WTC11 (cell line): ENCODE measurements around the gene EEFSEC.

Experiments used
- CREB1 ChIP-seq: sonication (generic); formaldehyde crosslinking; IDR thresholded peaks from 2 replicates; pipeline ENCODE4 v1.8.0; 2023; ENCODE audit warnings: mild to moderate bottlenecking, missing genetic modification reagents
- FOXK1 ChIP-seq: sonication (generic); formaldehyde crosslinking; IDR thresholded peaks from 2 replicates; pipeline ENCODE4 v1.8.0; 2022; ENCODE audit warnings: mild to moderate bottlenecking, moderate library complexity, missing genetic modification reagents
- TF ChIP-seq, protein P1 (sequence below): fragments of 200-600 bp; IDR thresholded peaks from 2 replicates; pipeline ENCODE4 v1.8.0; 2022; ENCODE audit warnings: antibody characterized with exemption
- TF ChIP-seq, protein P2 (sequence below): fragments of 250-450 bp; sonication (Bioruptor Pico); IDR thresholded peaks from 2 replicates; pipeline ENCODE4 v2.1.2; 2022; ENCODE audit warnings: mild to moderate bottlenecking, moderate library complexity

DNA sequence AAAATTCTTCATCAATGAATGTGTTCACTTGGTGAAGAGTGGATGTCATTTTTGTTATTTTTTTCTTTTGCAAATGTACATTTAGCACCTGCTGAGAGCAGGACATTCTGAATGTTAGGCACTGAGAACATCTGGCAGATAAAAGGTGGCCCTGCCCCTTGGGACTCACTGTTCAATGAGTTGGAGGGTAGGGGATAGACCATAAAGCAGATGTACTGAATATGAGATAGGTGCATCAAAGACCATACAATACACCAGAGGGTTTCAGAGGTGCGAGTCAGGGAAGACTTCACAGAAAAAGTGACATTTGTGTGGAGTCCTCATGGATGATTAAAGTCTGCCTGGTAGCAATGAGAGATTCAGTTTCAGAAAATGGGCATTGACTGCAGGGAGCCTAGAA, 34.2 kb downstream of the EEFSEC start:
- TF ChIP-seq CREB1 (no peak), FOXK1 (CRISPR knock-in tag) (no peak)
- TF ChIP-seq, protein P1, sequence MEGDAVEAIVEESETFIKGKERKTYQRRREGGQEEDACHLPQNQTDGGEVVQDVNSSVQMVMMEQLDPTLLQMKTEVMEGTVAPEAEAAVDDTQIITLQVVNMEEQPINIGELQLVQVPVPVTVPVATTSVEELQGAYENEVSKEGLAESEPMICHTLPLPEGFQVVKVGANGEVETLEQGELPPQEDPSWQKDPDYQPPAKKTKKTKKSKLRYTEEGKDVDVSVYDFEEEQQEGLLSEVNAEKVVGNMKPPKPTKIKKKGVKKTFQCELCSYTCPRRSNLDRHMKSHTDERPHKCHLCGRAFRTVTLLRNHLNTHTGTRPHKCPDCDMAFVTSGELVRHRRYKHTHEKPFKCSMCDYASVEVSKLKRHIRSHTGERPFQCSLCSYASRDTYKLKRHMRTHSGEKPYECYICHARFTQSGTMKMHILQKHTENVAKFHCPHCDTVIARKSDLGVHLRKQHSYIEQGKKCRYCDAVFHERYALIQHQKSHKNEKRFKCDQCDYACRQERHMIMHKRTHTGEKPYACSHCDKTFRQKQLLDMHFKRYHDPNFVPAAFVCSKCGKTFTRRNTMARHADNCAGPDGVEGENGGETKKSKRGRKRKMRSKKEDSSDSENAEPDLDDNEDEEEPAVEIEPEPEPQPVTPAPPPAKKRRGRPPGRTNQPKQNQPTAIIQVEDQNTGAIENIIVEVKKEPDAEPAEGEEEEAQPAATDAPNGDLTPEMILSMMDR = no peak
- TF ChIP-seq, protein P2, sequence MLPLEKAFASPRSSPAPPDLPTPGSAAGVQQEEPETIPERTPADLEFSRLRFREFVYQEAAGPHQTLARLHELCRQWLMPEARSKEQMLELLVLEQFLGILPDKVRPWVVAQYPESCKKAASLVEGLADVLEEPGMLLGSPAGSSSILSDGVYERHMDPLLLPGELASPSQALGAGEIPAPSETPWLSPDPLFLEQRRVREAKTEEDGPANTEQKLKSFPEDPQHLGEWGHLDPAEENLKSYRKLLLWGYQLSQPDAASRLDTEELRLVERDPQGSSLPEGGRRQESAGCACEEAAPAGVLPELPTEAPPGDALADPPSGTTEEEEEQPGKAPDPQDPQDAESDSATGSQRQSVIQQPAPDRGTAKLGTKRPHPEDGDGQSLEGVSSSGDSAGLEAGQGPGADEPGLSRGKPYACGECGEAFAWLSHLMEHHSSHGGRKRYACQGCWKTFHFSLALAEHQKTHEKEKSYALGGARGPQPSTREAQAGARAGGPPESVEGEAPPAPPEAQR (CRISPR knock-in tag) = no peak
